ENCODE measurements around the gene HSPBP1.

The HSPBP1 gene

DNA sequence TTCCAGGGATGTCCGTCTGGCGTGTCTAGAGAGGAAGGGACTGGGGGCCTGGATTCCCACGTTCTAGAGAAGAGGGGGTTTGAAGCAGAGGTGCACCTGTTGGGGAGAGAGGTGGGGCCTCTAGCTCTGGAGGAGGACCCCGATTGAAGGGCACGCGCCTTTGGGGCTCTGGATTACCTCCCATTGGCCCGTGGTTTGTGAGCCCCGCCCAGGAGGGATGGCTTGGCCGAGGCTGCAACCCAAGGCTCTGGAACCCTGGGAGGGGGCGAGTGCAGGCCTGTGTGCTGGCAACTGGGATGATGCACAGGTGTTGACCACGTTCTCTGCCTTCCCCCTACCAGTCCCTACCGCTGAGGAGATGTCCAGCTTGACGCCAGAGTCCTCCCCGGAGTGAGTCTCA, 25.1 kb upstream of the HSPBP1 start:
- DNase-seq (ENCODE audit: low read depth in 2 of 2) = no peak

DNA sequence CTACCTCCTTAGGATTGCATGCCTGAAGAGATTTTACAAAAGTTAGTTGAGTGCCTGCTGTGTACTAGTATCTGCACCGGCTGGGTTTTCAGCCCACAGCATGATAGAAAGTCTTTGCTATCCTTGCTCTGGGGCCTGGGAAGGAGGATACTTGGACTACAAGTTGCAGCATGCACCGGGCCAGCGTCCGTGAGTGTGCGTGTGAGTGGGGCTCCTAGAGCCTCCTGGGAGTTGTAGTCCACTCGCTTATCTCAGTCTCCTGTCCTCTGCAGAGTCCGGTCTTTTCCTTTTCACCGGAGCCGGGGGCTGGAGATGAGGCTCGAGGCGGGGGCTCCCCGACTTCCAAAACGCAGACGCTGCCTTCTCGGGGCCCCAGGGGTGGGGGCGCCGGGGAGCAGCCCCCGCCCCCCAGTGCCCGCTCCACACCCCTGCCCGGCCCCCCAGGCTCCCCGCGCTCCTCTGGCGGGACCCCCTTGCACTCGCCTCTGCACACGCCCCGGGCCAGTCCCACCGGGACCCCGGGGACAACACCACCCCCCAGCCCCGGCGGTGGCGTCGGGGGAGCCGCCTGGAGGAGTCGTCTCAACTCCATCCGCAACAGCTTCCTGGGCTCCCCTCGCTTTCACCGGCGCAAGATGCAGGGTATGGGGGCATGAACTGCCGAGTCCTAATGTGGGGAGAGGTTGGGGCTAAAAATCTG, 24.5 kb upstream of the HSPBP1 start:
- DNase-seq (ENCODE audit: low read depth in 2 of 2) = peak; percentile 14 to 31

DNA sequence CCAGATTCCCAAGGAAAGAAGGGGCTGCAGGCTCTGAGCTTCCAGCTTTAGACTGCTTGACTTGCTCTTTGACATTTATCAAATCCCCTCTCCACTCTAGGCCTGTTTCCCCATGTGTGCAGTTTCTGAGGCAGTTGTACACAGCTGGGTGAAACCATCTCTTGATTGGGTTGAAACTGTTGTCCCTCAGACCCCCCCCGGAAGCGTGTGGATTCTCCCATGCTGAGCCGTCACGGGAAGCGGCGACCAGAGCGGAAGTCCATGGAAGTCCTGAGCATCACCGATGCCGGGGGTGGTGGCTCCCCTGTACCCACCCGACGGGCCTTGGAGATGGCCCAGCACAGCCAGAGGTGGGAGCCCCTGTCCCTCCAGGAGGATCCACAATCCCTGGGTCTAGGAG, 23.6 kb upstream of the HSPBP1 start:
- DNase-seq (ENCODE audit: low read depth in 2 of 2) = no peak

DNA sequence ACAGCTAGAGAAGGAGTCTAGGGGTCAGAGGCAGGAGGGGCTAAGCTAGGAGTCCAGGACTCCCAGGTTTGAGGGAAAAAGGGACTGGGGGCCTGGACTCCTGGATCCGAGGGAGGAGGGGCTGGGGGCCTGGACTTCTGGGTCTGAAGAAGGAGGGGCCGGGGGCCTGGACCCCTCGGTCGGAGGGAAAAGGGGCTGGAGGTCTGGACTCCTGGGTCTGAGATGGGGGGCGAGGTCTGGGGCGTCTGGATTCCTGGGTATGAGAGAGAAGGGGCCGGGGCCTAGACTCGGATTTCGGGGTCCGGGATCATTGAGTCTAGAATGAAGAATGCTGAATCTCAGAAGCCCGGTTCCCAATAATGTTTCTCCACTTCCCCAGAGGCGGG, 22.4 kb upstream of the HSPBP1 start:
- no peak for DNase-seq (ENCODE audit: low read depth in 2 of 2)

DNA sequence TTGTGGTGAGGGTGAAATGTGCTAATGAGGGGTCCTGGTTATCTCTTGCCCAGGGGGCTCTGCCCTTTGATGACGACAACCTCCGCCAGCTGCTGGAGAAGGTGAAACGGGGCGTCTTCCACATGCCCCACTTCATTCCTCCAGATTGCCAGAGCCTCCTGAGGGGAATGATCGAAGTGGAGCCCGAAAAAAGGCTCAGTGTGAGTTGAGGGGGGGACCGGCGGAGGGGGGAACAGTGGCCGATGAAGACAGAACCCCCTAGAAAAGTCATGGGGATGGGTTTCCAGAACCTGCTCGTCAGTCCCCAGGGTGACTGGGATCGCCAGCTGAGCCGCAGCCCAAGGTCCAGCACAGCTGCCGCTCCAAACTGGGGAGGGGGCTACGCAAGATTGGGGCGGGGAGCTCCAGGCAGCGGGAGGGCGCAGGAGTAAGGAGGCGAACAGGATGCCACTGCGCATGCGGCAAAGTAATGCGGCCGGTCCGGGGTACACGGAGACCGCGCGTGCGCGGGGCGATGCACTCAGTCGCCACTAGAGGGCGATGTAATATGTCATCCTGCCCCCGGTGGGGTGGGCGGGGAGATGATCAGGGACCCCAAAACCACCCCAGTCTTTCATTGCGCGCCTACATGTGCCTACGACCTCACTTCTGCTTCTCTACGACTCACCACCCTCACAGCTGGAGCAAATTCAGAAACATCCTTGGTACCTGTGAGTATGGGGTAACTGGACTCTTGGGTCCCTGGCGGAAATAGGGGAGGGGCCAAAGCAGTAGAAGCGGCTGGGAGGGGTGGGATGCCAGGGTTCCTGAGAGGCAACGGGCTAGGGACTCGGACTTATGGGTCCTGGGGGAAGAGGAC, 21.8 kb upstream of the HSPBP1 start:
- DNase-seq (ENCODE audit: low read depth in 2 of 2) = peak; percentile 85 to 93

DNA sequence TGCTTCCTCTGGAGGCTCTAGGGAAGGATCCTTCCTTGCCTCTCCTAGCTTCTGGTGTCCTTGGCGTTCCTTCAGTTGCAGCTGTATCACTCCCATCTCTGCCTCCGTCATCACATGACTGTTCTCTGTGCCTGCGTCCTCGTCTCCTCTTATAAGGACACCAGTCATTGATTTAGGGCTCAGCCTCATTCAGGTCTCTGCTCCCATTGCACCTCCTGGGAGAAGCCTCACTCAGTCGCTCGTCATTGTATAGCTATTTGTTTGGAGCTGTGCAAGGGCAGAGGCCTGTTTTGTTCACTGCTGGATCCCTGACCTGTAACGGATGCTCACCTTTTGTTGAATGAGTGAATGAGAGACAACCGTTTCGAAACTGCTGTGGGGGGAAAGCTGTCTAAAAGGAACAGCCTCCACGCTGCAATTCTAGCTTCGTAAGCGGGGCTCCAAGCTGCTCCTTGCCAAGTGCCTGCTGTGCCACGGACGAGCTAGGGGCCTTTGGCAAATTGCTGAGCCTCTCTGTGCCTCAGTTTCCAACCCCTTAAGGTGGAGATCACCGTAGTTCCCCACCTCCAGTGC, 21.1 kb upstream of the HSPBP1 start:
- no peak for DNase-seq (ENCODE audit: low read depth in 2 of 2)

DNA sequence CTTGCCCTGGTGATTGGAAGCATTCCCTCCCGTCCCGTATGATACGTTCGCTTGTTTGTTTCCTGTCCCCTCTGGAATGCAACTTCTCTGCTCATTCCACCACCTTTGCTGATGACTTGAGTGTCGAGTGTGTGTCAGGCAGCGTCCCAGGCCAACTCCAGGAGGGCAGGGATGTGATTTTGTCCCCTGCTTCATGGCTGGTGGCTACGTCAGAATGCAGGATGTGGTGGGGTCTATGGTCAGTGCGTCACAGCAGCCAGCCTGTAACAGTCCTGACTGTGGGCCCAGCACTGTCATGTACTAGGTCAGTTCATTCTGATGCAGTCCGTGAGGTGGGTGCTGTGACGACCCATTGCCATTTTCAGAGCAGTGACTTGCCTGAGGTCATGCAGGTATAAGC, 20.1 kb upstream of the HSPBP1 start:
- DNase-seq (ENCODE audit: low read depth in 2 of 2) = no peak

DNA sequence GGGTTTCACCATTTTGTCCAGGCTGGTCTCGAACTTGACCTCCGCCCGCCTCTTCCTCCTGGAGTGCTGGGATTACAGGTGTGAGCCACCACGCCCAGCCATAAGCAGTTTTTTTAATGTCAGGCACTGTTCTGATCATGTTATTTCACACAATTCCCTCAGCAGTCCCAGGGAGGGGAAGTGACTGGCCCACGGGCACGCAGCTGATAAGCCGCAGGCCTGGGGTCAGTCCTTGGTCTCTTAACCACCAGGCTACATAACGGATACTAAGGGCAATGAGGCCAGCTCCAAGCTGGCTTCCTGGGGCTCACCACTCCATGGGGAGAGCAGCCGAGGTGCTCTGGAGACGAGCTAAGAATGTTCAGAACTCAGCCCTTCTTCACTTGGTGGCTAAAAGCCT, 17.4 kb upstream of the HSPBP1 start:
- DNase-seq (ENCODE audit: low read depth in 2 of 2) = no peak

DNA sequence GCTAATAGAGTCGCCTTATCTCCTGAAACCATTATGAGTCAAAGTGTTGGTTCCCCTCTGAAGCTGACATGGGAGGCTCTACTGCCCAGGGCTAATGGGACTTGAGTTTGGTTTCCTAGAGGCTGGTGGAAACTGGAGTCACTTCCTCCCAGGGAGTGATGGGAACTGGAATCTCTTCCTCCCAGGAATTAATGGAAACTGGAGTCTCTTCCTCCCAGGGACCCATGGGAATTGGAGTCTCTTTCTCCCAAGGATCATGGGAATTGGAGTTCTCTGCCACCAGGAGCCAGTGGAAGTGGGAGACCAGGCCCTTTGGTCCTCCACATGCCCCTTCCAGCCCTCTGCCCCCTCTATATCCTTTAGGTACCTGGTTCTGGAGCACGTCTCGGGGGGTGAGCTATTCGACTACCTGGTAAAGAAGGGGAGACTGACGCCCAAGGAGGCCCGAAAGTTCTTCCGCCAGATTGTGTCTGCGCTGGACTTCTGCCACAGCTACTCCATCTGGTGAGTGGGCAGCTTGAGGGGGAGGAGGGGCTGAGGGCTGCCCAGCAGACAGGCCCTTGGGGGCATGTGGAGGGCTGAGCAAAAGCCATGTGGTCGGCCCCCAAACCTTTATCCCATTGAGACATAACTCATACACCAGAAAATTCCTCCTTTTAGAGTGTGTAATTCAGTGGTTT, 9.3 kb upstream of the HSPBP1 start:
- DNase-seq (ENCODE audit: low read depth in 2 of 2) = no peak

DNA sequence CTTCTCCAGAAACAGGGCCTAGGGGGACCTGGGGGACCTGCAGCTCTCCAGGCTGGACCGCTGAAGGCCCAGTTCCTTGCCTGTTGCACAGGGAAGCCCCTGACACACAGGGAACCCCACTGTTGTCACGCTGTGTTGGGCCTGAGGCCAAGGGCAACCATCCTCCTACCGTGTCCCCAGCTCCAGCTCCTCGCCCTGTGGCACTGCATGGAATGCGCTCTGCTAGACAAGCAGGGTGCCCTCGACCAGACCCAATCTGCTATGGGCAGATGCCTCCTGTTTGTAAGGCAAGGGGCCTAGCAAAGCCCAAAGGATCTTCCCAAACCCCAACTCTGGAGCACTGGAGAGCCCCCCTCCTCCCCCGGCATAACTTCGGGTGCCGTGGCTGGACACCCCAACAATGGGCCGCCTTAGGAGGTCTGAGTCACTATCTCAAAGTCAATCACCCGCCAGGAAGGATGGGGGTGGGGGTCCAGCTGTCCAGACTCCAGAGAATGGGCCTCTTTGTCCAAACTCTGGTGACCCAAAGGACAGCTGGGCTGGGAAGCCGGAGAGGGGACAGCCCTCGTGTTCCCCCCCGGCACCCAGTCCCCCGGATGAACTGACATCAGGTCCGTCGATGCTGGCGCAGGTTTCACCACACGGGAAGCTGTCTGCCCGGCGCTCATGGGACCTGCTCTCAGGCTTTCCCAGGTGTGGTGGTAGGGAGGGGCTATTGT, 7.6 kb upstream of the HSPBP1 start:
- no peak for DNase-seq (ENCODE audit: low read depth in 2 of 2)

DNA sequence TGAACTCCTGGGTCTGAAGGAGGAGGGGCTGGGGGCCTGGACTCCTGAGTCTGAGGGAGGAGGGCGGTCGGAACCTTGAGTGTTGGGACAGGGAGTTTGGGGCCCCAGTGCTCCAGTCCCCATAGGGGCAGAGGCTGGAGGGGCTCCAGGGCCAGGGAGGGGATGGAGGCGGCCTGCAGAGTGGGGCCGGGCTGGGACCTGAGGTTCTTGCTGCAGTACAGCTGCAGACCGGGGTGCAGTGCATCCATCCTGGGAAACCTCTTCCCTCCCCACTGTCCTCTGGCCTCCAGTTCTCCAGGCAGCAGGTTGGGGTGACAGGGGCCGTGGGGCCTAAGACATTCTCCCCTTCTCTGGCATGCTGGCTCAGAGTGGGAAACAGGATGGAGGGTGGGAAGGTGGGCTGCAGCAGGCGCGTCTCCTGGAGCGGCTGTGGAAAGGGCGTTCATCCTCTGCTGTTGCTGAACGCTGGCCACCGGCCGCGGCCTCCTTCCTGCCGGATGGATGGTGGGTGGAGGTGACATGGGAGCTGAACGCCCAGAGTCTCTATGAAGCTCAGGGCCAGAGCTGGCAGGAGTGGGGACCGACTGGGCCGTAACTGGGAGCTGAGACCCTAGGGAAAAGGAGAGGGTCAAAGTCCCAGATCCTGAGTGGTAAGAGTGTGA, 5.5 kb upstream of the HSPBP1 start:
- no peak for DNase-seq (ENCODE audit: low read depth in 2 of 2)

DNA sequence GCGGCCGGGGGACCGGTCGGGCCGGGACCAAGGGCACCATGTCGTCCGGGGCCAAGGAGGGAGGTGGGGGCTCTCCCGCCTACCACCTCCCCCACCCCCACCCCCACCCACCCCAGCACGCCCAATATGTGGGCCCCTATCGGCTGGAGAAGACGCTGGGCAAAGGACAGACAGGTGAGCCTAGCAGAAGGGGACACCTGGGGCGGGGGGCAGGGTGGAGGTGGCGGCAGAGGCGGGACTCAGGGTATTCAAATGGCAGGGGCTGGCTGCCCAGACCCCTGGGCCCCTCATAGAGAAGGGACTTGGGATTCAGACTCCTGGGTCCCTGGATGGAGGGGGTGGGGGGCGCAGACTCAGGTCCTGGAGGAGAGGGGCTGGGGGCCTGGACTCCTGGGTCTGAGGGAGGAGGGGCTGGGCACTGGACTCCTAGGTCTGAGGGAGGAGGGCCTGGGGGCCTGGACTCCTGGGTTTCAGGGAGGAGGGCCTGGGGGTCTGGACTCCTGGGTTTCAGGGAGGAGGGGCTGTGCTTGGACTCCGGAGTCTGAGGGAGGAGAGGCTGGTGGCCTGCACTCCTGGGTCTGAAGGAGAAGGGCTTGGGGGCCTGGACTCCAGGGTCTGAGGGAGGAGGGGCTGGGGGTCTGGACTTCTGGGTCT, 4.6 kb upstream of the HSPBP1 start:
- no peak for DNase-seq (ENCODE audit: low read depth in 2 of 2)

DNA sequence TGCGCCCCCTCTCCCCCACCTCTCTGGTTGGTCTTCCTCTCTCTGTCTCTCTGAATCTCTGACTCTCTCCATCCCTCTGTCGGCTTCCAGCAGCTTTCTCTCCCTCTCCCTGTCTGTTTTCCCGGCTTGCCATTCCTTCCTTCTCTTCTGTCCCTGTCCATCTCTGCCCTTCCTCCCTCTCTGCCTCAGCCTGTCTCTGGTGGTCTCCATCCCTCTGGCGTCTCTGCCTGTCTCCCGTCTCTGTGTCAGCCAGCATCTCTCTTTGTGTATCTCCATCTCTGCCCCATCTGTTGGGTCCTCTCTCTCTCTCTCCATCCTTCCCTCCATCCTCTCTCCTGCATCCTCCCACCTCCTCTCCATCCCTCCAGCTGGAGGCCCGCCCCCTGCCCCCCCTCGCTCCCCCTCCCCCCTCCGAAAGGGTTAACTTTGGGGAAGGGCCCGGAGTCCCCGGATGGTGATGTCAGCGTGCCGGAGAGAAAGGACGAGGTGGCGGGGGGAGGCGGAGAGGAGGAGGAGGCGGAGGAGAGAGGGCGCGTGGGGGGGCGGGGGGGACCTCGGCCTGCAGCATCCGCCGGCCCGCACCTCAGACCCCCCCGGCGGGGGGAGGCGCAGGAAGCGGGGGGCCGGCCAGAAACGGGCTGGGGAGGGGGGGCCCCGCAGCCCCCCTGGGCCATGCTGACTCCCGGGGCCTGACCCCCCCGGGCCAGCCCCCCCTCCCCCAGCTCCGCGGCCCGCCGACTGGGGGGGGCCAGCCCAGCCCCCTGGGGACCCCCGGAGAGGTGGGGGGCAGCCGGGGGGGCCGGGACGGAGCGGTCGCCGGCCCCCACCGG, 3.9 kb upstream of the HSPBP1 start, which contains the start of gene BRSK1:
Gene BRSK1 (plus strand): TSS at position 450 of the 830 bp plus-strand sequence. CDS start 446 bp downstream, outside the sequence.
- DNase-seq (ENCODE audit: low read depth in 2 of 2) = peak in 1 of 2 donors; percentile 46

DNA sequence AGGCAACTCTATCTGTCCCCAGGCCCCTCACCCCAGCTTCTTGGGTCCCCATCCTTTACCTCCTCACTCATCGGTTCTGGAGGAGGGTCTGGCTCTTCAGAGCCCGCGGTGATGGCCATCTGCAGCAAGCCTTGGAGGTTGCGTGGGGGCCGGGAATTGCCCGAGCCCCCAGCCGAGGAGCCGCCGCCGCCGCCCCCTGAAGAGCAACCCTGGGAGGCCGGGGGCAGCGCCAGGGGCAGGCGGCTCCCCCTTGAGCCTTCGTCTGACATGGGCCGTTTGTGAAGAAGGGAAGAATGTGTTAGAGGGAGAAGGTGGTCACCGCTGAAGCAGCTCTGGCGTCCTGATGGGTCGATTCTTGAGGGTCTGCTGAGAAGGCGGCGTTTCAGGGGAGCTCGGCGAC, 570 bp downstream of the HSPBP1 start:
- DNase-seq (ENCODE audit: low read depth in 2 of 2) = no peak

DNA sequence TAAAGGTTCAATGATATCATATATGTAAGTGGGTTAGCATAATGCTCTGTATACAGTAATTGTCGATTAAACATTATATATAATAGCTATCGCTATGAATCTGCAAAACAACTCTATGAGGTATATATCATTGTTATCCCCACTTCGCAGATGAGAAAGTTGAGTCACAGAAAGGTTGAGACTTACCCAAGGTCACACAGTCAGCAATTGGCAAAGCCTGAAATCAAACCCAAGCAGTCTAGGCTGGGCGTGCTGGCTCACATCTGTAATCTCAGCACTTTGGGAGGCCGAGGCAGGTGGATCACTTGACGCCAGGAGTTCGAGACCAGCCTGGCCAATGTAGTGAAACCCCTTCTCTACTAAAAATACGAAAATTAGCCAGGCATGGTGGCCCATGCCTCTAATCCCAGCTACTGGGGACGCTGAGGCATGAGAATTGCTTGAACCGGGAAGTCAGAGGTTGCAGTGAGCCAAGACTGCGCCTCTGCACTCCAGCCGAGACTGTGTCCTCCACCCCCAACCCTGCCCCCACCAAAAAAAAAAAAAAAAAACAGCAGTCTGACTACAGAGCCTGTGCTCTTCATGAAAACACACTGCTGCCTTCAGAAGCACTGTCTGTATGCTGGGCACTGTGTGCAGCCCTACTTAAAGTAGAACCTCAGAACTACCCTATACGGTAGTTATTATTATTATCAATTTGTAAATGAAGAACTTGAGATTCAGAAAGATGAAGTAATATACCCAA, 1.3 kb downstream of the HSPBP1 start:
- DNase-seq (ENCODE audit: low read depth in 2 of 2) = no peak

DNA sequence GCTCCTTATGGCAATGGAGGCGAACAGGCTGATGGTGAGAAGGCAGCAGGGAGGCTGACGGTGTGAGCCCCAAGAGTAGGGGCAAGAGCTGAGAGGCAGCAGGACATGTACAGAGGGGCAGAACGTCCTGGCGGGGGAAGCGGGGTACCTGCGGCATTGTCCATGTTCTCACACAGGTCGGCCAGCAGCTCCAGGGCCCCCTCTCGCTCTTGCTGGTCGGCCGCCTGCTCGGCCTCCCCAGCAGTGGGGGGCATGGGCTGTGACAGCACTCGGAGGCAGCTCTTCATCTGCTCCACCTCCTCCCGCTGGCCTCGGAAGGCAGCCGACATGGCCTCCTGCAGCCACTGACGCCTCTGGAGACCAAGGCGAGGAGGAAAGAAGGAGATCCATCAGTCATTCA, 2.4 kb downstream of the HSPBP1 start:
- DNase-seq (ENCODE audit: low read depth in 2 of 2) = no peak

DNA sequence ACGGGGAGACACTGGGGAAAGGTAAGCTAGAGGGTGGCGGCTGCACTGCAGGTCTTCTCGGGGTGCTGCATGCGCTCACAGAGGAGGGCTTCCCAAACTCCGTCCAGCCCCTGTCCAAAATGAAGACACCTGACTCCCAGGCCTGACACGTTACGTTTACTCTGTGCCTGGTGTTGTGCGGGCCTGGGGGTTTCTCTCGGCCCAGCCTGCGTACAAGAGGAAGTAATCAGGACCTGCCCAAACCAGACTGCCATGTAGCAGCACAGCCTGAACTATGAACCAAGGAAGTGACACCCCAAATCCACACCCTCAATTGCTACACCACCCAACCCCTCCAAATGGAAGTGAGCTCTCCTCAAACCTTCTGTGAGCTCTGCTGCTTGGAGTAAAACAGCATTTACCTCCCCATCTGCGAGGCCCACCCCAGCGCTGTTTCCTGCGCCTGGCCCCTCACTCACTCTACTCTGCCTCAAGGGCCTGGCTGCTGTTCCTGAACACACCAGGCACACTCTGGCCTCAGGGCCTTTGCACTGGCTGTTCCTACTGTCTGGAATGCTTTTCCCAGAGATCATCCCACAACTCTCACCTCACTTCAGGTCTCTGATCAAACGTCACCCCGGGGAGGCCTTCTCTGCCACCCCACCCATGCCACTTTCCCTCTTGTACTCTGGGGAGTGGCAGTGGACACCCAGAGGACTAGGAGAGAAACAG, 3.0 kb downstream of the HSPBP1 start:
- DNase-seq (ENCODE audit: low read depth in 2 of 2) = no peak
